Kidney (tissue), 14 donors: Measurements from ENCODE around the gene RSBN1. TPM values are rescaled to one million over a fixed set of nuclear protein-coding genes. Genes with fewer than 3 reads are reported as not detected.
"Not testable (repeated sequence)": the region's sequence is repeated elsewhere in the genome, so short reads cannot be mapped to it uniquely, and the experiment has no call there.

Experiments used
- DNase-seq, 5 donors: peaks; one replicate each; pipeline ENCODE4 v3.0.0-alpha.2; 2013 to 2020
- FAIRE-seq: peaks from 2 replicates; lab custom pipeline; 2012; peaks lifted over from hg19 to GRCh38; lab: Jason Lieb, UNC
- H3K27ac ChIP-seq, 2 donors: one replicate each; pipeline ENCODE4 v1.7.0; 2013; ENCODE audit warnings: low read depth in 2 of 2, low read length in 2 of 2, inconsistent platforms in 1 of 2
- H3K27me3 ChIP-seq: one replicate; pipeline ENCODE4 v1.7.1; 2013; ENCODE audit warnings: low read length, inconsistent platforms; ENCODE audit not compliant: control insufficient read depth, insufficient read depth
- H3K36me3 ChIP-seq, 3 donors: one replicate each; pipeline versions ENCODE4 v1.7.0 to v1.7.1; 2013; ENCODE audit warnings: low read length in 3 of 3, control low read depth in 1 of 3, inconsistent platforms in 1 of 3; ENCODE audit not compliant: insufficient read depth in 3 of 3, control insufficient read depth in 2 of 3
- H3K4me1 ChIP-seq, 3 donors: one replicate each; pipeline versions ENCODE4 v1.7.0 to v1.7.1; 2013; ENCODE audit warnings: low read length in 3 of 3, inconsistent platforms in 1 of 3, low read depth in 1 of 3; ENCODE audit not compliant: control insufficient read depth in 2 of 3, insufficient read depth in 2 of 3
- H3K4me3 ChIP-seq, 3 donors: one replicate each; pipeline versions ENCODE4 v1.7.0 to v1.8.1; 2013; ENCODE audit warnings: low read length in 3 of 3, control low read depth in 1 of 3, inconsistent platforms in 1 of 3
- H3K9ac ChIP-seq, 3 donors: one replicate each; pipeline versions ENCODE4 v1.7.0 to v1.7.1; 2013; ENCODE audit warnings: low read length in 3 of 3, control low read depth in 1 of 3, inconsistent platforms in 1 of 3
- H3K9me3 ChIP-seq, 3 donors: one replicate each; pipeline versions ENCODE4 v1.7.0 to v1.7.1; 2013; ENCODE audit warnings: low read length in 3 of 3, control low read depth in 1 of 3, inconsistent platforms in 1 of 3; ENCODE audit not compliant: control insufficient read depth in 2 of 3, insufficient read depth in 1 of 3
- CTCF ChIP-seq: IDR thresholded peaks from 3 replicates; pipeline ENCODE4 v1.5.1; 2012; ENCODE audit warnings: mild to moderate bottlenecking, moderate library complexity, borderline replicate concordance; ENCODE audit not compliant: insufficient read depth; ENCODE audit errors: extremely low read depth
- intact Hi-C: fragments of 100-400 bp; cut with DNase I; formaldehyde crosslinking; loops from one replicate; pipeline ENCODE4 v1.11.1; 2022
- polyA plus RNA-seq: library from polyadenylated mRNA; stranded (reverse); fragments of 350-450 nt; fragmentation: Illumina TruSeq; extraction: RNeasy Lipid Tissue Mini Kit (QIAGEN cat#74804); gene quantifications from one replicate; pipeline ENCODE4 v1.2.3, GENCODE V29; 2014; ENCODE audit warnings: low read depth, low replicate concordance; ENCODE audit not compliant: insufficient read depth
- total RNA-seq: library from RNA; stranded (reverse); fragmentation: NEBNext Ultra II Directional; extraction: Animal tissue kit (Norgen Biotek cat#: 25700); gene quantifications from one replicate; pipeline ENCODE4 v1.2.1, GENCODE V29; 2021
- donor health status: control.
- donor health status: control.
- donor health status: control.
- donor health status: control.
- donor health status: control.
- donor health status: DM: yes; HTN: yes; CAD: no.
- donor health status: Normal renal cell carcinoma (clear cell type).

The RSBN1 gene
- total and polyA plus RNA-seq, 2 donors from 2014 or later, result 4.0 to 22.0 TPM

- intact Hi-C loops, result no loop called here
- Histone ChIP-seq H3K9me3 (no peaks in the 10 kb centered on the region), H3K4me1 (peaks cover 0 to 3% (median 0%) of the 10 kb centered on the region in 3 donors), H3K9ac (peak overlapping the region; percentile 95 to 97 (median 97)), H3K4me3 (peak overlapping the region; percentile 91 to 96 (median 95)), H3K27ac (peak overlapping the region; percentile 96 to 99), H3K27me3 (no peaks in the 10 kb centered on the region), H3K36me3 (no peaks in the 10 kb centered on the region)
- no peak for TF ChIP-seq CTCF
- peak; percentile 66 to 87 (median 77) for DNase-seq
- no peak for FAIRE-seq
Observed at GRCh38 chr1:113758631-113759332, 53.5 kb downstream of the RSBN1 start.

- no peaks in the 10 kb centered on the region for H3K9me3 ChIP-seq
- FAIRE-seq, result no peak
Observed at GRCh38 chr1:113756461-113756860, 55.8 kb downstream of the RSBN1 start.

GRCh38 chr1:113753333-113753732 lies 58.9 kb downstream of the RSBN1 start:
- H3K27ac ChIP-seq, FAIRE-seq, H3K9me3 ChIP-seq, H3K4me3 ChIP-seq, H3K36me3 ChIP-seq, H3K4me1 ChIP-seq, DNase-seq, H3K27me3 ChIP-seq, intact Hi-C loops, H3K9ac ChIP-seq: not testable (repeated sequence)

More at GRCh38 chr1:113756461-113756860, 55.8 kb downstream of the RSBN1 start:
- intact Hi-C loops, result no loop called here
- Histone ChIP-seq H3K27ac (no peak overlapping the region), H3K9ac (no peak overlapping the region), H3K4me3 (no peak overlapping the region), H3K27me3 (no peaks in the 10 kb centered on the region), H3K36me3 (no peaks in the 10 kb centered on the region), H3K4me1 (peaks cover 0 to 3% (median 0%) of the 10 kb centered on the region in 3 donors)
- DNase-seq, result no peak
- TF ChIP-seq CTCF, result no peak

- Histone ChIP-seq H3K9ac (no peak overlapping the region), H3K27me3 (no peaks in the 10 kb centered on the region), H3K4me1 (no peaks in the 10 kb centered on the region), H3K9me3 (no peaks in the 10 kb centered on the region), H3K36me3 (peaks cover 0 to 9% (median 0%) of the 10 kb centered on the region in 3 donors), H3K27ac (no peak overlapping the region), H3K4me3 (no peak overlapping the region)
- TF ChIP-seq CTCF, result no peak
- no peak for FAIRE-seq
- intact Hi-C loops, result no loop called here
- no peak for DNase-seq
Observed at GRCh38 chr1:113751516-113751915, 60.8 kb downstream of the RSBN1 start.
